HG02981 (cell line): ENCODE data around the gene BMS1.
A peak's percentile ranks its signal among the peaks of the same experiment; 100 is the strongest.
"Not testable (repeated sequence)": the region's sequence is repeated elsewhere in the genome, so short reads cannot be mapped to it uniquely, and the experiment has no call there.

Experiments
- ATAC-seq: cut with Tn5 transposase; IDR thresholded peaks from one replicate; pipeline ENCODE4 v1.9.1; 2021; ENCODE audit warnings: mild to moderate bottlenecking, moderate library complexity; ENCODE audit not compliant: unreplicated experiment

BMS1 gene

GRCh38 chr10:42782446-42783180 lies at the start of gene BMS1:
Gene BMS1, plus strand, starts transcription at chr10:42782795. Its CDS starts 1,600 bp downstream, at chr10:42784395.
- peak; percentile 97 for ATAC-seq

GRCh38 chr10:42734536-42734935 lies 48.1 kb upstream of the BMS1 start:
- no peak for ATAC-seq

DNA sequence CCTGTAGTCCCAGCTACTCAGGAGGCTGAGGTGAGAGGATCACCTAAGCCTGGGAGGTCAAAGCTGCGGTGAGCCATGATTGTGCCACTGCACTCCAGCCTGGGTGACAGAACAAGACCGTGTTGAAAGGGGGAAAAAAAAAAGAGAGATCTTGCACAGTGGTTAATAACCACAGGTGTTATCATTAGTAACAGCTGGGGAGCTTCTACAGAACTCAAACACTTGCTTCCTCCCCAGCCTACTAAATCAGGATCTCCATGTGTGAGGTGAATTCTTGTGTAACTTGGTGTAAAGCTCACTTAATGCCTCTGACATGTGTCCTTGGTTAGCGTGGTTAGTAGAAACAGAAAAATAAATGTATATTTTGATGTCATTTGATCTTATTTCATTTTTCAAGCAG lies 43.9 kb upstream of the BMS1 start:
- no peak for ATAC-seq

GRCh38 chr10:42741536-42741935 lies 41.1 kb upstream of the BMS1 start:
- ATAC-seq, result not testable (repeated sequence)

DNA sequence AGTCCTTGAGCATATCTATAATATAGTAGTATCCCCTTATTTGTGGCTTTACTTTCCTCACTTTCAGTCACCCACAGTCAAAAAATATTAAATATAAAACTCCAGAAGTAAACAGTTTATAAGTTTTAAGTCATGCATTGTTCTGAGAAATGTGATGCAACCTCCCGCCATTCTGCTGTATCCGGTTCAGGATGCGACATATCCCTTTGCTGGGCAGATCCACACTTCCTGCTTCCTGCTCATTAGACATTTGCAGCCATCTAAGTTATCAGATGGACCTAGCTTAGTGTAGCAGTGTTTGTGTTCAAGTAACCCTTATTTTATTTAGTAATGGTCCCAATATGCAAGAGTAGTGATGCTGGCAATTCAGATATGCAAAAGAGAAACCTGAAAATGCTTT lies 38.9 kb upstream of the BMS1 start:
- no peak for ATAC-seq

DNA sequence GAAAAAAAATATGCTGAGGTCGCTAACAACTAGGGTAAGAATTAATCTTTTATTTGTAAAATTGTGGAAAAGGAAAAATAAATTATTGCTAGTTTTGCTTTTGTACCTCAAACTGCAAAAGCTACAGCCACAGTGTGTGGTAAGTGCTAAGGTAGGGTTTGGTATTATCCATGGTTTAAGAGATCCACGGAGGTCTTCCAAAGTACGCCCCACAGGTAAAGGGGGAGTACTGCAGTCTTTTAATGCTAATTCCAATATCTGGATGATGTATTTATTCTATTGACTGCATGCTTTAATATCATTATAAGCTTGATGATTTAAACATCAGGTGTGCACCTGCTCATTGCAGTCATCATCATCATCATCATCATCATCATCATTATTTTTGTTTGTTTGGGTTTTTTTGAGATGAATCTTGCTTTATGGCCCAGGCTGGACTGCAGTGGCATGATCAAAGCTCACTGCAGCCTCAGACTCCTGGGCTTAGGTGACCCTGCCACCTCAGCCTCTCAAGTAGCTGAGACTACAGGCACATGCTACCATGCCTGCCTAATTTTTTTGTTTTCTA lies 38.4 kb upstream of the BMS1 start:
- ATAC-seq, result no peak

DNA sequence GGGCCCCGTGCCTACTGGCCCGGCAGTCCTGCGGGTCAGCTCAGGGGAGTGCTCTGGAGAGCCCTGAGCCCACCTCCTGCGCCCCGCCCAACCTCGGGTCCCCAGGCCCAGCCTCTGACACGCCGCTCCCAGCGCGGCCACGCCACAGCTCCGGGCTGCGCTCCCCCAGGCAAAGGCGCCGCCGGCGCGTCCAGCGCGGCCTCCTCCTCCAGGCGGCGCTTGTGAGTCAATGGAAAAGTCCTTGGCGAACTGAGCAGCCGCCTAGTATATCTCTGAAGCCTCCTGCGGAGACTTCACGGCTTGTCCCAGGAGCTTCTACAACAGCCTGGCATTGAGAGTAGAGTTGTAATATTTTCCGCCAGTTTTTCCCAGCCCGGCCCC lies 29.5 kb upstream of the BMS1 start:
- peak; percentile 59 for ATAC-seq

GRCh38 chr10:42753507-42754154 lies 29.0 kb upstream of the BMS1 start:
- ATAC-seq, result no peak

GRCh38 chr10:42754155-42755027 lies 28.2 kb upstream of the BMS1 start:
- ATAC-seq, result no peak

GRCh38 chr10:42755028-42755451 lies 27.6 kb upstream of the BMS1 start:
- no peak for ATAC-seq

GRCh38 chr10:42755556-42756093 lies 27.0 kb upstream of the BMS1 start:
- ATAC-seq, result no peak

DNA sequence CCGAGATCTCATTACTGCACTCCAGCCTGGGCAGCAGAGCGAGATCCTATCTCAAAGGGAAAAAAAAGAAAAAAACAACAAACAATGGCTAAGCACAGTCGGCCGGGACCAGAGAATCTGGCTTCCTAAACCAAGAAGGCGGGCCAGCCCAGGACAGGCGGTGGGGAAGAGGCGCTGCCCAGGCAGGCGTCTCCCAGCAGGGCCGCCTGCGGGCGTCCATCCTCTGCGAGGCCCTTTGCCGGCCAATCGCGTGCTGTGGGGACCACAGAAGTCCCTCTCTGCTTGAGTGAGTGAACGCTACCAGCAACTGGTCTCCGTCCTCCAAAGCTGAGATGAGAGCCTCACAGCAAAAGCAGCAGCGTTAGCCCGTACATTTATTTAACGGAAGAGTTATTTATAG lies 14.7 kb upstream of the BMS1 start:
- no peak for ATAC-seq

DNA sequence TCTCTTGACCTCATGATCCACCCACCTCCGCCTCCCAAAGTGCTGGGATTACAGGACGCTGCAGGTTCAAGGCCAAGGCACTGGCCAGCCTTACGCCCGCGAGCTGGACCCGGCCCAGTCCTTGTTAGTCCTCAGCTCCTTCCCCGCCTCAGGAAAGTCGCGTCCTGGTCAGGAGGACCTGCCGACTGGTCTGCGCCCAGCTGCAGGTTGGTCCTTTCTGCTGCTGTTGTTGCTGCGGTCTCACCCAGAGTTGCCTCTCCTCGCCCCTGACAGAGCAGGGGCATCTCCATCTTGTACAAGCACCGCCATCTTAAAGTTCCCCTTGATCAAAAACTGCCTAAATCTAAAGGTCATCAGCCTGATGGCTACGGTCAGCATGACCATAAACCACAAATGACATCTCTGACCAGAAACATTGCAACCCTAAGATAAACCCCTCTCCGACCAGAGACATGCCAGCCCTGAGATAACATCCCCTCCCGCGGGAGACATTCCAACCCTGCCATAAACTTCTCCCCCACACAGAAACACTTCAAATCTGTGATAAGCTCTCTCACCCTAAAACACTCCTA lies 13.9 kb upstream of the BMS1 start:
- ATAC-seq, result no peak

DNA sequence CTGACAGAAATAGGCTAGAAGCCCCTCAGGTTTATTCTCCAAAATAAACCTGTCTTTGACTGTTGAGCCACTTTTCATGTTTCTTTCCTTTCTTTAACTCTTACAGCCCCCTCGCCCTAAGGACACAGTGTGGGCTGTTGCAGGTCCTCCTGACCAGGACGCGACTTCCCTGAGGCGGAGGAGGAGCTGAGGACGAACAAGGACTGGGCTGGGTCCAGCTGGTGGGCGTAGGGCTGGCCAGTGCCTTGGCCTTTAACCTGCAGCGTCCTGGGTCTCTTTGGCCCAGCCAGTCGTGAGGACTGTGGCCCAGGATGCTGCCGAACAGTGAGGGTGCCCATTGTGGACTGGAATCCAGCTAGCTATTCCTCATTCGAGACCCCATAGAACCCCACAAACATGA lies 13.4 kb upstream of the BMS1 start:
- no peak for ATAC-seq

- no peak for ATAC-seq
Measured at GRCh38 chr10:42769673-42770072, 12.9 kb upstream of the BMS1 start.

GRCh38 chr10:42776681-42777080 lies 5.9 kb upstream of the BMS1 start:
- no peak for ATAC-seq

DNA sequence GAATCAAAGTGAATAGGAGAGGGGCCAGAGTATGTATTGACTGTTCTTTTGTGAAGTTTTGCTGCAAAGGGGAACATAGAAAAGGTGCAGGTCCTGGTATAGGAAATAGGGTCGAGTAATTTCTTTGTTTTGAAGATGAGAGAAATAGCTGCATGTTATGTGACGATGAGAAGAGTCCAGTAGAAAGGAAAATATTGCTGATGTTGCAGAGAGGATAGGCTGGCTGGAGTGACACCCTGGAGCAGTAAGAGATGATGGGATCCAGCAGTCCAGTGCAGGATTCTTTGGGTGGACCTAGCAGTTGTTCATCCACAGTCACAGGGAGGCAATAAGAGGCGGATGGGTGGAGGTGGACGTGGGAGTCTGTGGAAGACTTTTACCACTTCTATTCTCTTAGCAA lies 2.1 kb upstream of the BMS1 start:
- no peak for ATAC-seq

GRCh38 chr10:42781893-42782445 lies 626 bp upstream of the BMS1 start:
- ATAC-seq, result peak; percentile 1

DNA sequence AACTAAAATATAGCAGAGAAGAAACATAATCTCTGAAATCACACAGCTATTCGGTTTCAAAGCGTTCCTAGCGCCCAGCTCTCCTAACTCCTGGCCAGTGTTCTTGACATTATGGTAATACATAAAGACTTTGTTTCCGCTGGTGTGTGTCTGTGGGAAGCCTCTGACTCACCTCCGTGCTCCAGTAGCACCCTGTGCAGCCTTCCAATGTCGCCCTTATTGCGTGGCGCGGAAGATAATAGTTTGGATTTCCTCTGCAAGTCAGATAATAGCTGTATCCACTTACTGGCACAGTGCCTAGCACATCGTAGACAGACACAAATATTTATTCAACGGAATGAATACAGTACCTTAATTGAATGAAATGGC lies 570 bp downstream of the BMS1 start:
- ATAC-seq, result no peak

- no peak for ATAC-seq
Measured at GRCh38 chr10:42785759-42786158, 3.2 kb downstream of the BMS1 start.
